ENCODE results near the gene GPR21. TPM values are rescaled to one million over a fixed set of nuclear protein-coding genes. Genes with fewer than 3 reads are reported as not detected.

Gene GPR21
- total RNA-seq, 1 donor from 2014 or later: 4.8 TPM

DNA sequence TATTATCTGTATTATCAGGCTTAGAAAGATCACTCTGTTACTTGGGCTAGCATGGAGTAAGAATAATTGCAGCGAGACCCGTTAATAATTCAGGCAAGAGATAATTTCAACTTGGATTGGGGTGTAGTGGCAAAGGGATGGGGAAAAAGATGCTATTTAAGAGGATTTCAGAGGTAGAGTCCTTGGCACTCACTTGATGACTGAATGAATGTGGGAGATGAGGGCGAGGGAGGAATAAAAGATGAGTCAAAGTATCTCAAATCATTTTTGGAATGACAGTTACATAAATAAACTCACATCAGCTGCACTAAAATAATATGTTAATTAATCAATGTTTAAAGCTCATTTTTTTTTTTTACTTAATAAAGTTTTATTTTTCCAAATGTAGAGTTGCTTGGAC lies 4.5 kb upstream of the GPR21 start:
- TF ChIP-seq, protein P1, sequence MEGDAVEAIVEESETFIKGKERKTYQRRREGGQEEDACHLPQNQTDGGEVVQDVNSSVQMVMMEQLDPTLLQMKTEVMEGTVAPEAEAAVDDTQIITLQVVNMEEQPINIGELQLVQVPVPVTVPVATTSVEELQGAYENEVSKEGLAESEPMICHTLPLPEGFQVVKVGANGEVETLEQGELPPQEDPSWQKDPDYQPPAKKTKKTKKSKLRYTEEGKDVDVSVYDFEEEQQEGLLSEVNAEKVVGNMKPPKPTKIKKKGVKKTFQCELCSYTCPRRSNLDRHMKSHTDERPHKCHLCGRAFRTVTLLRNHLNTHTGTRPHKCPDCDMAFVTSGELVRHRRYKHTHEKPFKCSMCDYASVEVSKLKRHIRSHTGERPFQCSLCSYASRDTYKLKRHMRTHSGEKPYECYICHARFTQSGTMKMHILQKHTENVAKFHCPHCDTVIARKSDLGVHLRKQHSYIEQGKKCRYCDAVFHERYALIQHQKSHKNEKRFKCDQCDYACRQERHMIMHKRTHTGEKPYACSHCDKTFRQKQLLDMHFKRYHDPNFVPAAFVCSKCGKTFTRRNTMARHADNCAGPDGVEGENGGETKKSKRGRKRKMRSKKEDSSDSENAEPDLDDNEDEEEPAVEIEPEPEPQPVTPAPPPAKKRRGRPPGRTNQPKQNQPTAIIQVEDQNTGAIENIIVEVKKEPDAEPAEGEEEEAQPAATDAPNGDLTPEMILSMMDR (IDR thresholded peaks at IDR 0.05): no peak
- Mint-ChIP-seq H3K27ac (ENCODE audit: unreplicated experiment) (no peak overlapping the region), H3K9me3 (ENCODE audit: low read depth) (no peaks in the 10 kb centered on the region), H3K4me1 (ENCODE audit: low read depth) (peaks cover 40% of the 10 kb centered on the region), H3K36me3 (ENCODE audit: low read depth) (peaks cover 16% of the 10 kb centered on the region), H3K4me3 (ENCODE audit: unreplicated experiment) (no peak overlapping the region), H3K27me3 (ENCODE audit: low read depth) (no peaks in the 10 kb centered on the region)
- DNase-seq (ENCODE audit: low spot score): no peak

DNA sequence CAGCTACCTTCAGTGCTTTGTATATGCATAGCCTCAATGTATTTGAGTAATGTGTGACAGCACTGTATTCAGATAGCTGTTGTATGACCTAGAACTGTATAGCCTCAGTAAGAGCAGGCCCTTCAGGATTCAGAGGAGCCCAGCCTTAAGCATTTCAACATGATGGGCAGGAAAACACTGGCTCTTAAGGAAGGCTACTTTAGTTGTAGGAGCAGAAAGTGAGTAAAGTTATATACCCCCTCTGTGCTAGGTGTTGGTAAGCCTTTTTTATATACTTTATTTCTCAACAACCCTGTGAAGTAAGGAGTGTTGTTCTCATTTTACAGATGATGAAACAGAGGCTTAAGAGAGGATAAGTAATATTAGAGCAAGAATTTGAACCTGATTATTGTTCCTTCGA lies 1.5 kb upstream of the GPR21 start:
- TF ChIP-seq, protein P1 (IDR thresholded peaks at IDR 0.05): no peak

DNA sequence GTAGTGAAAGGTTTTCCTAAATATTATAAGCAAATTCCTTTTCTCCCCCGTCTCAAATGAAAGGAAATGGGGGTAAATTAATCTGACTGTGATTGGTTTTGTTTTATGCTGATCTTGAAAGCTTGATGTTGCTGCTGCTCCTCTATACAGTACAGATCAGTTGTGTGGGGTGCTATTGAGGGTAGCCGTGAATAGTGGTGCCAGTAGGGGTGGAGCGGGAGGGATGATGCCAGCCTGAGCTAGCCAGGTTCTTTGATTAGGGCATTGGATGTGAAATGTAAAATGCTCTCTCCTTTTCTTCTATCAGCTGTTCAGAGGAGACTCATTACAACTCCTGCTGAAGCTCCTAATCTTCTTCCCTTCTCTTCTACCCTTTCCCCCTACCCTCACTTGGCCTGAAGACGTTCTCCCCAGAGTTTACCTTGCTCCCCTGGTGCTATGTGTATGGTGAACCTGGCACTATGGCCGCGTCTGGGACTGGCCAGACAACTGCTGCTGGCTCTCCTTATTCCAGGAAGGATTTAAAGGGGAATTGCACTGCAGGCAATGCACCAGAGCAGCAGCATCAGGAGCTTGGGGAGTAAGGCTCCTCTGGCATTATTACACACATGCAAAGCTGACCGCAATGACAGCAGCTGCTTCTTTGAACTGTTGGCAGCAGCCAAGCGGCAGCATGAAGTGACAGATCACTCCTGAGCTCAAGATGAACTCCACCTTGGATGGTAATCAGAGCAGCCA lies 566 bp downstream of the GPR21 start:
- DNase-seq (ENCODE audit: low spot score): no peak
- Mint-ChIP-seq H3K9me3 (ENCODE audit: low read depth) (no peaks in the 10 kb centered on the region), H3K27ac (ENCODE audit: unreplicated experiment) (peak overlapping the region; percentile 86), H3K4me3 (ENCODE audit: unreplicated experiment) (peak overlapping the region; percentile 78), H3K36me3 (ENCODE audit: low read depth) (peaks cover 7% of the 10 kb centered on the region), H3K4me1 (ENCODE audit: low read depth) (peaks cover 81% of the 10 kb centered on the region), H3K27me3 (ENCODE audit: low read depth) (no peaks in the 10 kb centered on the region)
- TF ChIP-seq, protein P1 (IDR thresholded peaks at IDR 0.05): no peak

More for the DNA sequence above, 1.5 kb upstream of the GPR21 start:
- H3K4me1 Mint-ChIP-seq (ENCODE audit: low read depth): peaks cover 70% of the 10 kb centered on the region
- H3K27me3 Mint-ChIP-seq (ENCODE audit: low read depth): no peaks in the 10 kb centered on the region
- no peak overlapping the region for H3K27ac Mint-ChIP-seq (ENCODE audit: unreplicated experiment)
- no peak overlapping the region for H3K4me3 Mint-ChIP-seq (ENCODE audit: unreplicated experiment)
- no peaks in the 10 kb centered on the region for H3K9me3 Mint-ChIP-seq (ENCODE audit: low read depth)
- no peak for DNase-seq (ENCODE audit: low spot score)
- peaks cover 14% of the 10 kb centered on the region for H3K36me3 Mint-ChIP-seq (ENCODE audit: low read depth)

DNA sequence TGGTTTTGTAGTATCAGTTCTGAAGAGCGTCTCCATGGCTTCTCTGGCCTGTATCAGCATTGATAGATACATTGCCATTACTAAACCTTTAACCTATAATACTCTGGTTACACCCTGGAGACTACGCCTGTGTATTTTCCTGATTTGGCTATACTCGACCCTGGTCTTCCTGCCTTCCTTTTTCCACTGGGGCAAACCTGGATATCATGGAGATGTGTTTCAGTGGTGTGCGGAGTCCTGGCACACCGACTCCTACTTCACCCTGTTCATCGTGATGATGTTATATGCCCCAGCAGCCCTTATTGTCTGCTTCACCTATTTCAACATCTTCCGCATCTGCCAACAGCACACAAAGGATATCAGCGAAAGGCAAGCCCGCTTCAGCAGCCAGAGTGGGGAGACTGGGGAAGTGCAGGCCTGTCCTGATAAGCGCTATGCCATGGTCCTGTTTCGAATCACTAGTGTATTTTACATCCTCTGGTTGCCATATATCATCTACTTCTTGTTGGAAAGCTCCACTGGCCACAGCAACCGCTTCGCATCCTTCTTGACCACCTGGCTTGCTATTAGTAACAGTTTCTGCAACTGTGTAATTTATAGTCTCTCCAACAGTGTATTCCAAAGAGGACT lies 1.5 kb downstream of the GPR21 start:
- Mint-ChIP-seq H3K27ac (ENCODE audit: unreplicated experiment) (peak overlapping the region; percentile 90), H3K27me3 (ENCODE audit: low read depth) (no peaks in the 10 kb centered on the region), H3K9me3 (ENCODE audit: low read depth) (no peaks in the 10 kb centered on the region), H3K4me3 (ENCODE audit: unreplicated experiment) (peak overlapping the region; percentile 78), H3K4me1 (ENCODE audit: low read depth) (peaks cover 88% of the 10 kb centered on the region), H3K36me3 (ENCODE audit: low read depth) (peaks cover 4% of the 10 kb centered on the region)
- TF ChIP-seq, protein P1 (IDR thresholded peaks at IDR 0.05): no peak
- DNase-seq (ENCODE audit: low spot score): no peak

DNA sequence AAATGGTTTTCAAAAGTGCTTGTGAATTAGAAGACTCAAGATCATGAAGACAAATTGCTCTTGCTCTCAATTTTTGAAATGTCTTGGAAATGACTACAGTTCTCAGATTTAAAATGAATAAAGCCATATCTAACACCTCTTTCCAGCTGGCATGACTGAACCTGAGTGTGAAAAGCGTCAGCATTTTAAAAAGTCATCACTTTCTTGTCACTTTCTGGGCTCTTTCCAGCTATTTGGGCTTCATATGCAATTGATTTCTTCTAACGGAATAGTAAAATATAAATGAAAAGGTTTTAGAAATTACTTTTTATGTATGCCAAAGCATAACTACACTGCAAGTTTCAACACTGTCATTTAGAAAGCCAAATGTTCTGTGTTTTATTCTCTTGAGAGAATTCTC lies 2.3 kb downstream of the GPR21 start:
- H3K4me3 Mint-ChIP-seq (ENCODE audit: unreplicated experiment): peak overlapping the region; percentile 78

More for the DNA sequence above, 2.3 kb downstream of the GPR21 start:
- Mint-ChIP-seq H3K9me3 (ENCODE audit: low read depth) (no peaks in the 10 kb centered on the region), H3K27me3 (ENCODE audit: low read depth) (no peaks in the 10 kb centered on the region), H3K4me1 (ENCODE audit: low read depth) (peaks cover 96% of the 10 kb centered on the region), H3K36me3 (ENCODE audit: low read depth) (peaks cover 4% of the 10 kb centered on the region), H3K27ac (ENCODE audit: unreplicated experiment) (peak overlapping the region; percentile 90)
- TF ChIP-seq, protein P1 (IDR thresholded peaks at IDR 0.05): no peak
- no peak for DNase-seq (ENCODE audit: low spot score)

All from chondrocyte (in vitro differentiated cells).